ENCODE data around the gene SPRYD3.
"Not testable (repeated sequence)": the region's sequence is repeated elsewhere in the genome, so short reads cannot be mapped to it uniquely, and the experiment has no call there.

GRCh38 chr12:53095596-53095895 lies 16.4 kb upstream of the SPRYD3 start:
- TF ChIP-seq CTCF, POLR2A (IDR thresholded peaks at IDR 0.05): not testable (repeated sequence)

All from Peyer's patch (tissue), 4 donors.